NCI-H345 treated with DMSO at 0.1 percent for 48 hours (cell line): Measurements from ENCODE around the gene ADPRM.
A peak's percentile ranks its signal among the peaks of the same experiment; 100 is the strongest.
"Not testable (repeated sequence)": the region's sequence is repeated elsewhere in the genome, so short reads cannot be mapped to it uniquely, and the experiment has no call there.

ENCODE experiments used
- DNase-seq: peaks from one replicate; lab custom pipeline; 2025; ENCODE audit not compliant: unreplicated experiment; lab: John Stamatoyannopoulos, UW

ADPRM gene

DNA sequence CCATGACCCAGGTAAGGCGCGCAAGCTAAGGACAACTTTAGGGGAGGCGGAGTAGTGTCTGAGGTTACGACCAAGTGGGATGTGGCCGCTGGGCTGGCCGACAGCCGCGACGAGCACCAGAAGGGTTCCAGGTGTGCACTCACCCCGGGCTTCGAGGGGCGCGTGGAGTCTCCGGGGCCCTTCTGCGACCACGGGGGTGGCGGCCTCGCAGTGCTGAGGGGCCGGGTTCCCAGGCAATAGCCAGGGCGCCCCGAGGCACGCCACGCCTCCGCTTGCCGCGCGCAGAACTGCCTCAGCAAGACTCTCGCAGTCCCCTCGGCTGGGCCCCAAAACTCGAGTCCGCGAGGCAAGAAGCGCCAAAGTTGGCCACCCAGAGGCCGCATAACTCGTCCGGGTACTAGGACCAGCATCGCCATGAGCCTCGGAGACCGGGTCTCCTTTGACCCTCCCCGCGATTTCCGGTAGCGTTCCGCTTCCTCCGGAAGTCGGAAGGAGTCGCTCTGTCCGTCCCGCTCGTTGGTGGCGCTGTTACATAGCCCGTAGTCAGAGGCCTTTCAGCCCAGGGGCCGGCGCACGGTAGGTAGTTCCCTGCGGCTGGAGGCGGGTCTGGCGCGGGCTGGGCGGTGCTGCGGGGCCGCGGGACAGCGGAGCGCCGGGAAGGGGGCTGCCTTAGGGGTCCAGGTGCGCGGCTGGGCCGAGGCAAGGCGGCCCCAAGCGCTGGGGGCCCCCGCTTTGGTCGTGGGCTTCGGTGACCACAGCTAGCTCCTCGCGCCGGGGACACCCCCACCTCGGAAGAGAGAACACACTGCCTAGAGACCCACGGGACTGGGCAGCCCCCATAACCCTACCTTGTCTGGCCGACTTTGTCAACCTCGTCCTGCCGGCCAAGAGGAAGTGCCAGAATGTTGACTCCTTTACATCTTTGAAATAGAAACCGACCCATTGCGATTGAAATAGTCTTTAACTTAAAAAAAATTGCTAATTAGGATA is at the start of gene ADPRM, which contains the start of gene SCO1:
ADPRM (plus strand) TSS at position 503 of the 990 bp plus-strand sequence. CDS start 7,333 bp downstream, outside the sequence.
SCO1 (minus strand) TSS at position 442 of the 990 bp plus-strand sequence; CDS start at position 416, 26 bp downstream.
- DNase-seq = peak; percentile 49

DNA sequence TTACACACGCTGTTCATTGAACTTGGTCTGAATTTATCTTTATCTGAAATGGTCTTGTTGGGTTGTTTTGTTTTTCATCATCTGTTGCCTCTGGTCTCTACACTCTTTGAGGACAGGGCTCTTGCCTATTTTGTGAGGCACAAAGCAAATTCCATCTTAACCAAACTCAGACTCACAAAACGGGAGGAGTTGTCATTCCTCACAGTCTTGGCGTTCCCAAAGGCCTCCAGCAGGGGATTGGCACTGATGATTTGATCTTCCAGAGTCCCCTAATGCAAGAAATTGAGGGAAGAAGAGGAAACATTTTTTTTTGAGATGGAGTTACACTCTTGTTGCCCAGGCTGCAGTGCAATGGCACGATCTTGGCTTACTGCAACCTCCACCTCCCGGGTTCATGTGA is 49.0 kb upstream of the ADPRM start:
- no peak for DNase-seq

DNA sequence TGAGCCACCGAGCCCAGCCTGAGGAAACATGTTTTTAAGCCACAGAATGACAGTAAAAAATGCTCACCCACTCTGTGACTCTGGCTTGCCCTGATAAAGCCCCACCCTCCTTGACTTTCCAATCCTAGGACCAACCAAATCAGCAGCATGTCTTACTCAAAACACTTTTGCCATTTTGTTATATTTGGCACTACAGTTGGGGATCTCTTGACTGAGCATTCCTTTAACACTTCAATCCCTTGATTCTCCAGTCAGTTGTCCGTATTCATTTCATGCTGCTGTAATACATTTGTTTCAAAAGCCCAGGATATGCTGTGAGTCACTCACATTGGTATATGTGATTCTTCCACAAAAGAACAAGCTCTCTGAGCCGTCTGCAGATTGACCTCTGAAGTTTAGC is 48.4 kb upstream of the ADPRM start:
- DNase-seq = no peak

DNA sequence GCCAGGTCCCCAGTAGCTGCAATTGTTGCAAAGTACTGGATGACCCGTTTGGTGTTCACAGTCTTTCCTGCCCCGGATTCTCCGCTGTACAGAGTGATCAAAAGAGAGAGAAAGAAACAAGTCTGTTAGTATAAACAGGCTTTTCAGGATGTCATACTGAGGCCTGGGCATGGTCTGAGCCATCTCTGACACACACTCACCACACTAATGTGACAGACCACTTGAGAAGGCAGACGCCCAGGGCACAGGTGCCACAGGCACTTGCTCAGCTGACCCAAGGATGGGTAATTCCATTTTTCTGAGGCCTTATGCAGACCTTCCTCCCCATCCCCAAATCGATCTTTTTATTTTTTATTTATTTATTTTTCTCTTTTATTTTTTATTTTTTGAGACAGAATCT is 47.8 kb upstream of the ADPRM start:
- DNase-seq = no peak

GRCh38 chr17:10651927-10652326 is 45.5 kb upstream of the ADPRM start:
- no peak for DNase-seq

DNA sequence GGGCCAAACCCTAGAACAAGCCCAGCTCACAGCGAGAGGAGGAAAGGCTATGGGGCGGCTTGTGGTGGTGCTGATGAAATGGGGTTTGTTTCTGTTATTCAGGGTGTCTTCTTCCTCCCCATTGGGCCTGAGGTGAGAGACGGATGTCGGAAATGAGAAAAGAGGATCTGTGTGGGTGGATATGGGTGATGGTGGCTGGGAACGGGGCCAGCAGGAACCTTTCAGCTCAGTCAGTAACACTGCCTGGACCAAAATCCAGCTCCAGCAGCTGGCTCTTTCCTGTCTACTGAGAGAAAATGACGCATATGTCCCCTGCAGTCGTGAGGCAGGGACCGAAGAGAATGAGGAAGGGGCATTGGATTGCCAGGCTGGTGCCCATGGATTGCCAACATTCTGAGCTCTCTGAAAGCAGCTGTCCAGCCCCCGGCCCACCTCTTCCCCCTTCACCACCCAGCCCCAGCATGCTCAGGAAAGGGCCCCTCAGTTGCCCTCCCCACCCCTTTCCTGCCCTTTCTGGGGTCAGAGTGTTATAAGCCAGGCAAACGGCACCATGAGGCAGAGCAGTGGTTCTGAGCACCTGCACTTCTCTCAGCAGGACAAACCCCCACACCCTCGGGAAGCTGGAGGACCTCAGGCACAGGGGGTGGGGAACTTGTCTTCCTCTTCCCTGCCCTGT is 44.3 kb upstream of the ADPRM start:
- no peak for DNase-seq

GRCh38 chr17:10653987-10654386 is 43.4 kb upstream of the ADPRM start:
- DNase-seq = no peak

DNA sequence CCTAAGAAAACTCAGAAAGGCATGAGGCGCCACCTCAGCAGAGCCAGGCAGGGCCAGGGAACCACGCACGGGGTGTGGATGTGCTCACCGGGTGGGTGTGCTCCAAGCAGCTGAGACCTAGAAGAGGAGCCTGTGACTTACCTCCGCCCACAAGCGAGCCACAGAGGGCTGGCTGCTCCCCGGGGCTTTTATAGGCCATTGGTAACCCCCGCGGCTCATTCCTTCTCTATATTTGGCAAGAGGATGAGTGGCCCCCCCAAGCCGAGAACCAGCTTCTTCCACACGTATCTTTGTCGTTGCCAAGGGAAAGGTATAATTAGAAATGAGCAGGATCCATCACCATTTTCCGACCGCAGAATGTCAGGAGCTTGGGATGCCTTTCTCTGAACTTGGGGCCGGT is 40.2 kb upstream of the ADPRM start, which contains the start of gene MYH3:
MYH3 (minus strand) TSS at position 162 of the 400 bp plus-strand sequence. CDS start 2,245 bp downstream, outside the sequence.
- no peak for DNase-seq

DNA sequence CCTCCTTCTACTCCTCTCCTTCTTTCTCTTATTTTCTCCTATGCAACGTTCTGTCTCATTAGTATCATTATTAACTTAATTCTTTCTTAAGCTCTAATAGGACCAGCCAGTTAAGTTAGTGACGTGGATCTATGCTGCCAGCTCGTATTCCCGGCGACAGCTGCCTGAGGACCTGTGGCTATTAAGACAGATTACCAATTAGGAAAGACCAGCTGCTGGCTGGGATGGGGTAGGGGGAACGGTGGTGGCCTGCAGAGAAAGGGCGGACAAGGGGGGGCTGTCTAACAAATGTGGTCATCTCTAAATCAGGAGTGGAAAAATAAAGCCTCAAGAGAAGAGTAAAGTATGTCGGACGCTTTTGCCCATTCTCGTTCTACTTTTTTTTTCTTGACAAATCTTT is 39.5 kb upstream of the ADPRM start:
- DNase-seq = no peak

- no peak for DNase-seq
Measured at GRCh38 chr17:10661437-10661836, 36.0 kb upstream of the ADPRM start.

- DNase-seq = no peak
Measured at GRCh38 chr17:10663231-10663630, 34.2 kb upstream of the ADPRM start.

DNA sequence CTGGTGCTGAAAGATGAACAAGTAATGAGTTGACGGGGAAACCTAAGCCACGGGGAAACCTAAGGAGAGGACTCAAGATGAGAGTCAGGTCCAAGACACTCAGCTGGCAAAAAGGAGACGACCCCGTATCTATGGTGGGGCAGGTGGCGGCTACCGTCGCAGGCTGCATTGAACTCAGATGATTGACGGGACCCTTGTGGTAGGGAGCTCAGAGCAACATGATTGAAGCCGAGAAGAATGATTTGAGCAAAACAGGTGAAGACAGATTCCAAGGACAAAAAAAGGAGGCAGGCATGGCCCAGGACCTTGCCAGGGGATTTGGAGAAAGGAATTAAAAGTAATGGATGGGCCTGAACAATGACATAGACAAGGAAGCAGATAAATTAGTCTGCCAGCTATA is 32.8 kb upstream of the ADPRM start:
- no peak for DNase-seq

- no peak for DNase-seq
Measured at GRCh38 chr17:10666906-10667305, 30.5 kb upstream of the ADPRM start.

- no peak for DNase-seq
Measured at GRCh38 chr17:10668775-10669174, 28.6 kb upstream of the ADPRM start.

GRCh38 chr17:10673312-10673711 is 24.1 kb upstream of the ADPRM start:
- no peak for DNase-seq

GRCh38 chr17:10674704-10675103 is 22.7 kb upstream of the ADPRM start:
- DNase-seq = no peak

DNA sequence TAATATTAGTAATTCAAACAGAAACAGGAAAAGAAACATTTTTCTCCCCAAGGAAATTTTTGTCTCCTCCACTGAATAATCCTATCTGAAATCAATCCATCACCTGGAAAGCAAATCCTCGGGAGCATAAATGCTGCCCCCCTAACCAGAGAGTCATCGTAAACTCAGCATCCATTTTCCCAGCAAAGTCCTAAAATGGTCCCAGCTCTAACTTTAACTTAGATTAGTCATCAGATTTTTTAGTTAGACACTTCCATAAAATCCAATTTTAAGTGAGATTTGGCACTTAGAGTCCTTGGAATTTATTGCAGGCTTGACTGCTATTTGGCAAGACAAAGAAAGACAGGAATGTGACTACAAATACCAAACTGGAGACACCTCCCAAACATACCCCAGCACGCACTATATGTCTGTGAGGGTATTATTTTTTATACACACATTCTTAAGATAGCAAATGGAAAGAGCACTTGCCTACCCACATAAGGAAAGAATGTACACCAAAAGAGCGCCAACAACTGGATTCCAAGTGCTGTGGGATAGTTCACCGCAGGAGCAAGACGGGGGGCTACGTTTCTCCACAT is 15.4 kb upstream of the ADPRM start:
- no peak for DNase-seq

- no peak for DNase-seq
Measured at GRCh38 chr17:10683853-10684252, 13.5 kb upstream of the ADPRM start.

DNA sequence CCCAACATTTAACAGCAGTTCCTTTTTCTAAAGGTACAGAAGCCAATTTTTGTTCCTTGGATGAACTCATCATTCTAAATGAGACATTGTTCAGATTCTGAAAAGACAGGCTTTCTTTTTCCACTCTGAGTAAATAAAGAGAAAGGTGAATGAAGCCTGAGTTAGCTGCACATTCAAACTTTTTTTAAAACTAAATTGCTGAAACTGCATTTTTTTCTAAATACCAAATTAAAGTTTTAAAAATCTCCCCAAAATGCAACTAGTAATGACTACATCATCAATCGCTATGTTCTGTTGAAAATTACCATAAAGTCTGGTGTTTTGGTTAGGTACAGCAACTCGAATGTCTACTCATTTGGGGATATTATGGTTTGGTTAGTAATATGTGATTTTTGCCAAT is 9.9 kb upstream of the ADPRM start:
- DNase-seq = no peak

DNA sequence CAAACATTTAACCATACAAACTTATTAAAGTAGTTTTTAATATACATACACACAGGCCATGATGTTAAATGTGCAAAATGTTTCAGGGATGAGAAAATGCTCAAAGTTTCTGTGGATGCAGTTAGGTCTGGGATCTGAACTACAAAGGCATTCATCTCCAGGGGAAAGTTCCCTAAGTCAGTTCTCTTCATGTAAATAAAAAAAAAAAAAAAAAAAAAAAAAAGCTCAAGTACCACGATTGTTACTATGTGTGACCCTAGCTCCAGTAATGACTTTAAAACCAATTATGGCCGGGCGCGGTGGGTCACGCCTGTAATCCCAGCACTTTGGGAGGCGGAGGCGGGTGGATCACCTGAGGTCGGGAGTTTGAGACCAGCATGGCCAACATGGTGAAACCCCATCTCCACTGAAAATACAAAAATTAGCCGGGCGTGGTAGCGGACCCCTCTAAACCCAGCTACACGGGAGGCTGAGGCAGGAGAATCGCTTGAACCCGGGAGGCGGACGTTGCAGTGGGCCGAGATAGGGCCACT is 1.5 kb upstream of the ADPRM start:
- not testable (repeated sequence) for DNase-seq

- DNase-seq = no peak
Measured at GRCh38 chr17:10698096-10698818, 863 bp downstream of the ADPRM start.
